ENCODE data around the gene TIMP4.

Gene TIMP4

DNA sequence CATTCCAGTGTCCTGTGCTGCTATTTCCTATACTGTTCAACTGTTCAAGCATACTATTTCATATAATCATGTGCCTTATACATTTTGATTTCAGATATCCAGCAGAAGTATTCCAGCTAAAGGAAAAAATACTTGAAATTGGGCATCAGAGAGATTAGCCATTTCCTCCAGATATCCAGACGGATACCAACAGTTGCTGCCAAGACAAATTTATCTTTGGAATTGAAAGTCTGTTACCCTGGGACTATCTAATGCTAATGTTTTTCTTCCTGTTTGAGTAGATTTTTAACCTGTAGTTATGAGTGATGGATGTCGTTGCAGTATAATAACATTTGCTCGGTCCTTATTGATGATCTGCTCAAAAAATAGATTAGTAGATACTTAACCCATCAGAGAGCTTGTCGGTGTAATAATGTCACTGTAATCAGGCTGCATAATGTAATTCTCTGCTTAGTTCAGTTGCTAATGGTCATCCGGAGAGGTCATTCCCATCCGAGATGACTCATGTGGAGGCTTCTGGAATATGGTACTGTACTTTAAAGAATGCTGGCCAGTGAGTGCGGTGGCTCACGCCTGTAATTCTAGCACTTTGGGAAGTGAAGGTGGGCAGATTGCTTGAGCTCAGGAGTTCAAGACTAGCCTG, 51.5 kb downstream of the TIMP4 start:
- DNase-seq (ENCODE audit: low spot score) (no peak), FAIRE-seq (no peak)
